Activated T-cell treated with anti-CD3 and anti-CD28 coated beads for 48 hours (primary cell): ENCODE data around the gene ARHGEF4.

Source experiments
- DNase-seq: peaks from one replicate; pipeline ENCODE4 v3.0.0-alpha.2; 2020; ENCODE audit warnings: low read depth

The ARHGEF4 gene

GRCh38 chr2:131093006-131093695 lies 256.4 kb downstream of the ARHGEF4 start, which contains the start of gene FAM168B:
Gene FAM168B (minus strand): TSS chr2:131093460. CDS start chr2:131082646, 10,814 bp downstream.
- DNase-seq = peak; percentile 92

- DNase-seq = peak; percentile 11
Observed at GRCh38 chr2:131093696-131094462, 257.2 kb downstream of the ARHGEF4 start.

GRCh38 chr2:131094463-131095281 lies 258.0 kb downstream of the ARHGEF4 start:
- no peak for DNase-seq
